Measurements from ENCODE around the gene FOXL2. TPM values are rescaled to one million over a fixed set of nuclear protein-coding genes. Genes with fewer than 3 reads are reported as not detected.
A peak's percentile ranks its signal among the peaks of the same experiment; 100 is the strongest.

FOXL2 gene
- total and polyA plus RNA-seq, 2 experiments from 2014 or later = not detected

DNA sequence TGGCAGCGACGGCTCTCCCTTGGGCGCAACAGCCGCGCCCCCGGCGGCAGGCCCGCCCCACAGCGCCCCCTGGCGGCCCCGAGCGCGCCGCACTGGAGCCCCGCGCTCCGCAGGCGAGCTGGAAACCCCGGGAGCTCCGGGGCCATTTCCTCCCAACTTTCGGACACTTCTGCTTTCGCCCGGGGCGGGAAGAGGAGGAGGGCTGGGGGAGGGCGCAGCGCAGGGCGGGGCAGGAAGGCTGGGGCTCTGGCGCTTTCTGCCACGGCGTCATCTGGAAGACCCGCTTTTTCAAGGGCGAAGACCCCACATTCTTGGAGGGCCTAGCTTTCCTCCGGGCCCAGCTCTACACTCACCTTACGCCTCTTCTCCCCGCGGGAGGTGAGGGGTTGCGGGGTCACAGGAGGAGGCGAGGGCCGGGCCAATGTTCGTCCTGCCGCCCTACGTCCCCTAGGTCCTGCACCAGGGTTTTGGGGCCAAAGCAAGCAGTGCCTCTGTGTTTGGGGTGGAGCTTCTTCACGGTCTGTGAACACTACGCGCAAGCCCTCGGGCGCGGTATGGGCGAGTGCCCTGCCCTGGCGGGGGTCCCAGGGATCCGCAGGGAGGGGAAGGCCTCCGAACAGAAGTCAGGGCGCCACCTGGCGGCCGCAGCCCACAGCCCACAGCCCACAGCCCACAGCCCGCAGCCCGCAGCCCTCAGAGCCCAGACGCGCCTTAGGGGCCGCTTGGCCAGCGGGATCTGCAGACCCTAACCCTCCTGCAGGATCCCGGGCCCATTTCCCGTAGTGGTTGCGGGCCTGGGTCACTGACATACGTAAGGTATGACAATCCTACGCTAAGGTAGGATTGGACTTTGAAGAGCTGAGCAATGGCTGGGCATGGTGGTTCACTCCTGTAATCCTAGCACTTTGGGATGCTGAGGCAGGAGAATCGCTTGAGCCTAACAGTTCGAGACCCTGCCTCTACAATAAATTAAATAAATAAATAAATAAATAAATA, 31.1 kb downstream of the FOXL2 start:
- Histone ChIP-seq H3K9me3 (ENCODE audit: low read depth) (no peaks in the 10 kb centered on the region), H3K79me2 (no peaks in the 10 kb centered on the region), H3K36me3 (replicated peaks; ENCODE audit: insufficient read depth, low read depth) (no peaks in the 10 kb centered on the region), H3K27ac (peak overlapping the region; percentile 99), H3K4me3 (peak overlapping the region; percentile 91), H4K20me1 (ENCODE audit: insufficient read depth, poor library complexity, severe bottlenecking) (no peaks in the 10 kb centered on the region), H3K4me1 (ENCODE audit: insufficient read depth) (no peaks in the 10 kb centered on the region), H3K9me2 (replicated peaks; ENCODE audit: insufficient read depth) (no peaks in the 10 kb centered on the region), H3K4me2 (peak overlapping the region; percentile 97), H3K27me3 (no peaks in the 10 kb centered on the region), H2AFZ (peak overlapping the region; percentile 100)
- WGBS (ENCODE audit: low lambda C conversion rate, missing lambda C conversion rate) = 6% methylated on average over 49 of the region's 68 CpGs
- DNase-seq (ENCODE audit: low spot score) = peak; percentile 95
- TF ChIP-seq EZH2phosphoT487 (IDR thresholded peaks at IDR 0.05; ENCODE audit: low read depth, severe bottlenecking, unreplicated experiment) = no peak
- TF ChIP-seq, protein P1, sequence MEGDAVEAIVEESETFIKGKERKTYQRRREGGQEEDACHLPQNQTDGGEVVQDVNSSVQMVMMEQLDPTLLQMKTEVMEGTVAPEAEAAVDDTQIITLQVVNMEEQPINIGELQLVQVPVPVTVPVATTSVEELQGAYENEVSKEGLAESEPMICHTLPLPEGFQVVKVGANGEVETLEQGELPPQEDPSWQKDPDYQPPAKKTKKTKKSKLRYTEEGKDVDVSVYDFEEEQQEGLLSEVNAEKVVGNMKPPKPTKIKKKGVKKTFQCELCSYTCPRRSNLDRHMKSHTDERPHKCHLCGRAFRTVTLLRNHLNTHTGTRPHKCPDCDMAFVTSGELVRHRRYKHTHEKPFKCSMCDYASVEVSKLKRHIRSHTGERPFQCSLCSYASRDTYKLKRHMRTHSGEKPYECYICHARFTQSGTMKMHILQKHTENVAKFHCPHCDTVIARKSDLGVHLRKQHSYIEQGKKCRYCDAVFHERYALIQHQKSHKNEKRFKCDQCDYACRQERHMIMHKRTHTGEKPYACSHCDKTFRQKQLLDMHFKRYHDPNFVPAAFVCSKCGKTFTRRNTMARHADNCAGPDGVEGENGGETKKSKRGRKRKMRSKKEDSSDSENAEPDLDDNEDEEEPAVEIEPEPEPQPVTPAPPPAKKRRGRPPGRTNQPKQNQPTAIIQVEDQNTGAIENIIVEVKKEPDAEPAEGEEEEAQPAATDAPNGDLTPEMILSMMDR (IDR thresholded peaks at IDR 0.05; ENCODE audit: poor library complexity) = peak; percentile 92

DNA sequence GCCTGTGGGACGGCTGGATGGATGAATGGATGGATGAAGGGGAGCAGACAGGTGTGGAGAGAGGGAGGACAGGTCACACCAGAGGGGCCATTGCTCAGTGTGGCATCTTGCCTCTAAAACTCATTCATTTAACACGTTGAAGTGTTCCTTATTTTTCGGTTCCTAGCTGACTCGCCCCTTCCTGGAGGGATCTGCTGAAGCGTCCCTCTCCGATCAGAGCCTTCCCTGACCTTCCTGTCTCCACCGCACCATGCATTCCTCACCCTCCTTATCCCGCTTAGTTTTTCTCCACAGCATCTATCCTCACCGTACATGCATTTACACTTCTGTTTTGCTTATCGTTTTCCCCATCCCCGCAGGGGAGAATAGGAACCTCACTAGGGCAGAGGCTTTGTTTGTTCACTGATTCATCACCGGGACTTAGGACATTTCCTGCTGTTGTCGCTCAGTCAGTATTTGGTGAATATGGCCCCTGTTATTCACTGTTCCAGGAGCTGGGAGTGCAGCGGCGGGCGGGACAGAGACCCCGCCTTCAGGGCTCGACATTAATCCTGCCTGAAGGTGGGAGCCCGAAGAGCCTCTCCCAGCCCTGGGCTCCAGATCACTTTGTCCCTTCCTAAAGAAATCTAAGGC, 32.0 kb downstream of the FOXL2 start:
- Histone ChIP-seq H3K4me3 (peak overlapping the region; percentile 91), H3K9me2 (replicated peaks; ENCODE audit: insufficient read depth) (no peaks in the 10 kb centered on the region), H3K36me3 (replicated peaks; ENCODE audit: insufficient read depth, low read depth) (no peaks in the 10 kb centered on the region), H3K27ac (peak overlapping the region; percentile 99), H3K9me3 (ENCODE audit: low read depth) (no peaks in the 10 kb centered on the region), H3K4me1 (ENCODE audit: insufficient read depth) (no peaks in the 10 kb centered on the region), H3K79me2 (no peaks in the 10 kb centered on the region), H4K20me1 (ENCODE audit: insufficient read depth, poor library complexity, severe bottlenecking) (no peaks in the 10 kb centered on the region), H3K27me3 (no peaks in the 10 kb centered on the region), H2AFZ (peak overlapping the region; percentile 100), H3K4me2 (peak overlapping the region; percentile 97)
- WGBS (ENCODE audit: low lambda C conversion rate, missing lambda C conversion rate) = 8% methylated on average over 19 of the region's 19 CpGs
- TF ChIP-seq EZH2phosphoT487 (IDR thresholded peaks at IDR 0.05; ENCODE audit: low read depth, severe bottlenecking, unreplicated experiment) = no peak
- TF ChIP-seq, protein P1 (IDR thresholded peaks at IDR 0.05; ENCODE audit: poor library complexity) = no peak
- TF ChIP-seq EZH2 (IDR thresholded peaks at IDR 0.05; ENCODE audit: borderline replicate concordance) = no peak
- DNase-seq (ENCODE audit: low spot score) = peak; percentile 73

DNA sequence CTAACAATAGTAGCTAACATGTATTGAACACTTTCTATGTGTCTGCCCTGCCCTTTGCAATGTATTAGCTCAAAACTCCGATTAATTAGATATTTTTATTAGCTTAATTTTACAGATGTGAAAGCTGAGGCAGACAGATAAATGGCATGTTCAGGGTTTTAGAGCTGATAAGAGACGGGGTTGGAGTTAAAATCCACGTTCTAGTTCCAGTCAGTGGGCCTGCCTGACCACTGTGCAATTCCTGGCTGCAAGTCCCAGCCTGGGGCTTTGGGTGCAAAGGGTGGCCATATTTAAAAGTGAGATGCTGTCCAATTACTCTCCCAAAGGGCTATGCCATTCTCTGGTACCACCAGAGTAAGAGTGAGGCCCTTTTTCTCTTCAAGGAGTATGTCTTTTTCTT, 33.2 kb downstream of the FOXL2 start:
- Histone ChIP-seq H4K20me1 (ENCODE audit: insufficient read depth, poor library complexity, severe bottlenecking) (no peaks in the 10 kb centered on the region), H3K36me3 (replicated peaks; ENCODE audit: insufficient read depth, low read depth) (no peaks in the 10 kb centered on the region), H3K9me3 (ENCODE audit: low read depth) (no peaks in the 10 kb centered on the region), H3K27ac (no peak overlapping the region), H3K27me3 (no peaks in the 10 kb centered on the region), H3K4me3 (no peak overlapping the region), H3K9me2 (replicated peaks; ENCODE audit: insufficient read depth) (no peaks in the 10 kb centered on the region), H2AFZ (no peak overlapping the region), H3K4me1 (ENCODE audit: insufficient read depth) (no peaks in the 10 kb centered on the region), H3K79me2 (no peaks in the 10 kb centered on the region), H3K4me2 (no peak overlapping the region)
- WGBS (ENCODE audit: low lambda C conversion rate, missing lambda C conversion rate) = 80% methylated on average over 3 of the region's 3 CpGs
- DNase-seq (ENCODE audit: low spot score) = no peak
- no peak for TF ChIP-seq EZH2phosphoT487 (IDR thresholded peaks at IDR 0.05; ENCODE audit: low read depth, severe bottlenecking, unreplicated experiment)
- TF ChIP-seq EZH2 (IDR thresholded peaks at IDR 0.05; ENCODE audit: borderline replicate concordance) = no peak
- TF ChIP-seq, protein P1 (IDR thresholded peaks at IDR 0.05; ENCODE audit: poor library complexity) = no peak
